ENCODE measurements around the gene CDH10. TPM values are rescaled to one million over a fixed set of nuclear protein-coding genes. Genes with fewer than 3 reads are reported as not detected.

CDH10 gene
- total RNA-seq, 1 donor from 2014 or later: 11.0 TPM

DNA sequence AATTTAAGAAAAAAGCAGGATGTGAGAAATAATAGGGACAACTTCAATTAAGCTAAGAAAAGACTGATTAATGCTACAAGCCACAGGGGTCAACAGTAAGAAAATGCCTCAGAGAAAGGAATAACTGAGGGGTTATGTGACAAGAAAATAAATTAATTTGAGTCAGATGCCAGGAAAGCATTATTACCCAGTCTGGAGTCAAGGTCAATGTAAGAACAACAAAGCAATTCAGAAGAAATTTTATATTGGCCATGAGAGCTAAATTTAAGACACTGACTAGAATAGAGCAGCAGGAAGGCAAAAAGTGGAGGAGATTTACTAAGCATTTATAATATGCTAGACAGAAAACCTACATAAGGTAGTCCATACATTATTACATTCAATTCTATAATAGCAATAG lies 73.5 kb downstream of the CDH10 start:
- Mint-ChIP-seq H3K27ac (no peak overlapping the region), H3K4me3 (ENCODE audit: low read depth) (no peak overlapping the region), H3K27me3 (no peaks in the 10 kb centered on the region), H3K4me1 (ENCODE audit: low read depth) (no peaks in the 10 kb centered on the region), H3K9me3 (ENCODE audit: low read depth) (peaks cover 4% of the 10 kb centered on the region), H3K36me3 (ENCODE audit: insufficient read depth) (peaks cover 2% of the 10 kb centered on the region)
- no peak for DNase-seq (ENCODE audit: low spot score, unreplicated experiment)
- TF ChIP-seq, protein P1, sequence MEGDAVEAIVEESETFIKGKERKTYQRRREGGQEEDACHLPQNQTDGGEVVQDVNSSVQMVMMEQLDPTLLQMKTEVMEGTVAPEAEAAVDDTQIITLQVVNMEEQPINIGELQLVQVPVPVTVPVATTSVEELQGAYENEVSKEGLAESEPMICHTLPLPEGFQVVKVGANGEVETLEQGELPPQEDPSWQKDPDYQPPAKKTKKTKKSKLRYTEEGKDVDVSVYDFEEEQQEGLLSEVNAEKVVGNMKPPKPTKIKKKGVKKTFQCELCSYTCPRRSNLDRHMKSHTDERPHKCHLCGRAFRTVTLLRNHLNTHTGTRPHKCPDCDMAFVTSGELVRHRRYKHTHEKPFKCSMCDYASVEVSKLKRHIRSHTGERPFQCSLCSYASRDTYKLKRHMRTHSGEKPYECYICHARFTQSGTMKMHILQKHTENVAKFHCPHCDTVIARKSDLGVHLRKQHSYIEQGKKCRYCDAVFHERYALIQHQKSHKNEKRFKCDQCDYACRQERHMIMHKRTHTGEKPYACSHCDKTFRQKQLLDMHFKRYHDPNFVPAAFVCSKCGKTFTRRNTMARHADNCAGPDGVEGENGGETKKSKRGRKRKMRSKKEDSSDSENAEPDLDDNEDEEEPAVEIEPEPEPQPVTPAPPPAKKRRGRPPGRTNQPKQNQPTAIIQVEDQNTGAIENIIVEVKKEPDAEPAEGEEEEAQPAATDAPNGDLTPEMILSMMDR (IDR thresholded peaks at IDR 0.05; ENCODE audit: unreplicated experiment): no peak

DNA sequence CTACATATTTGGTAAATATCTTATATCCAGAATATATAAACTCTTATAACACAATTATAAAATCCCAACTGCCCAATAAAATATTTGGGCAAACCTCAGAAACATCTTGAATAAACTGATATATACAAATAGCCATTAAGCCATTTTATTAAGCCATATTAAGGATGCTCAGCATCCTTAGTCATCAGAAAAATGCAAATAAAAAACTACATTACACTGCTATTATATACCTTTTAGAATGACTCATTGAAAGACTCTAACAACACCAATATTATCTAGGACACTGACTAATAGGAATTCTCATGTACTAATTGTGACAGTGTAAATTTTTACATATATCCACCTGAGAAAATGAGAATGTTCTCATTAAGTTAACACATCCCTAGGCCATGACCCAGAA lies 77.8 kb downstream of the CDH10 start:
- no peak overlapping the region for H3K4me3 Mint-ChIP-seq (ENCODE audit: low read depth)
- no peak for DNase-seq (ENCODE audit: low spot score, unreplicated experiment)
- H3K27ac Mint-ChIP-seq: no peak overlapping the region
- H3K4me1 Mint-ChIP-seq (ENCODE audit: low read depth): no peaks in the 10 kb centered on the region
- H3K9me3 Mint-ChIP-seq (ENCODE audit: low read depth): peaks cover 3% of the 10 kb centered on the region
- peaks cover 7% of the 10 kb centered on the region for H3K36me3 Mint-ChIP-seq (ENCODE audit: insufficient read depth)
- H3K27me3 Mint-ChIP-seq: no peaks in the 10 kb centered on the region
- TF ChIP-seq, protein P1 (IDR thresholded peaks at IDR 0.05; ENCODE audit: unreplicated experiment): no peak

DNA sequence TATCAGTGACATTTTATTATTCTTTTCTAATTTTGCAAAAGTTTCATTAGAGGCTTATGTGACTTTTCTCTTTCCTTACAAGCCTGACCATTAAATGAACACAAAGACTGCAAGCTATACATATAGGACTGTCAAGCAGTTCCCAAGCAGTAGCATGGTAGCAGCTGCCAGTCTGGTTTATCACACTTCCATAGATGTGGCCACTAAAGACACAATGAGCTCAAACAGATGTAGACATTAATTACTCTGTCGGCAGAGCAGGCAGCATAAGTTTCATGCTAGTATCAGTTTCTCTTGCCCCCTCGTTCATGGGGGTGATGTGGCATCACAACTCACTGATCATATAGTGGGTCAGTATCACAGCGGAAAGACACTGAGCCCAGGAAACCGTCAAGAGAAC lies 89.5 kb downstream of the CDH10 start:
- Mint-ChIP-seq H3K27me3 (no peaks in the 10 kb centered on the region), H3K36me3 (ENCODE audit: insufficient read depth) (no peaks in the 10 kb centered on the region), H3K27ac (peak overlapping the region; percentile 2), H3K9me3 (ENCODE audit: low read depth) (no peaks in the 10 kb centered on the region), H3K4me1 (ENCODE audit: low read depth) (peaks cover 4% of the 10 kb centered on the region), H3K4me3 (ENCODE audit: low read depth) (no peak overlapping the region)
- TF ChIP-seq, protein P1 (IDR thresholded peaks at IDR 0.05; ENCODE audit: unreplicated experiment): no peak
- DNase-seq (ENCODE audit: low spot score, unreplicated experiment): no peak

DNA sequence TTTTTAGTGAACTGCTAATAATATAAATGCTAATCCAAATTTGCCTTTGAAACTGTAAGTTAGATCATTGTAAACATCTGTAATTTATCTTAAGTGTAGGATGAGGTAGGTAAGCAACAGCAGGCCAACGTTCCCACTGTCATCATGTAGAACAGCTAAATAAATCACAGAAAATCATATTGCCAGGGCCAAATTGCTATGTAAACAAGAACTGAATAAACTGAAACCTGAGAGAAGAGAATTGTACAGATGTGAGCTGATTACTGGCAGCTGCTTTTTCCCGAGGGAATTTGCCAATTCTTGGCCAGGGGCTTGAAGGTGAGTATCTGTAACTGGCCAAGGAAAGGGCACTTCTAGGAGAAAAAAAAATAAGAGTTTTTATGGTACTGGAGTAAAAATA lies 97.6 kb downstream of the CDH10 start:
- H3K27me3 Mint-ChIP-seq: no peaks in the 10 kb centered on the region
- H3K9me3 Mint-ChIP-seq (ENCODE audit: low read depth): peaks cover 5% of the 10 kb centered on the region
- no peak for DNase-seq (ENCODE audit: low spot score, unreplicated experiment)
- H3K36me3 Mint-ChIP-seq (ENCODE audit: insufficient read depth): peaks cover 15% of the 10 kb centered on the region
- H3K4me1 Mint-ChIP-seq (ENCODE audit: low read depth): peaks cover 9% of the 10 kb centered on the region
- H3K4me3 Mint-ChIP-seq (ENCODE audit: low read depth): no peak overlapping the region
- peak overlapping the region; percentile 78 for H3K27ac Mint-ChIP-seq
- TF ChIP-seq, protein P1 (IDR thresholded peaks at IDR 0.05; ENCODE audit: unreplicated experiment): no peak

DNA sequence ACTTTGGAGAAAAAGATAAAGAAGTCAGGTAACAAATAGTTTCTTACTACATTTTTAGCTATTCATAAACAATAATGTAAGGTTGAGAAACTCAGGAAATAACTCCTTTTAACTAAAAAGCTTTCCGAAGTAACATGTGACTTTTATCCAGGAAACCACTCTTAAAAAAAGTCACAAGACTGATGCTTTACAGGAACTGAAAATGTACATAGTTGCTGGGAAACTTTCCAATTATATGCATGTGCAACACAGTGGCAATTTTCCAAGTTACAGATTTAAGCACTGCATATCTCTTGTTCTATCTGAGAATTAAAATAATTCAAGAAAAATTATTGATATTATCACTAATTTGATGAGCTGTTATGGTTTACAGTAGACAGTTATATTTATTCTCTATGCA lies 105.2 kb downstream of the CDH10 start:
- no peak overlapping the region for H3K4me3 Mint-ChIP-seq (ENCODE audit: low read depth)
- no peaks in the 10 kb centered on the region for H3K27me3 Mint-ChIP-seq
- peaks cover 2% of the 10 kb centered on the region for H3K4me1 Mint-ChIP-seq (ENCODE audit: low read depth)

More for the DNA sequence above, 105.2 kb downstream of the CDH10 start:
- H3K27ac Mint-ChIP-seq: no peak overlapping the region
- DNase-seq (ENCODE audit: low spot score, unreplicated experiment): no peak
- TF ChIP-seq, protein P1 (IDR thresholded peaks at IDR 0.05; ENCODE audit: unreplicated experiment): no peak
- H3K9me3 Mint-ChIP-seq (ENCODE audit: low read depth): peaks cover 4% of the 10 kb centered on the region
- peaks cover 15% of the 10 kb centered on the region for H3K36me3 Mint-ChIP-seq (ENCODE audit: insufficient read depth)

Measured in progenitor cell of endocrine pancreas (in vitro differentiated cells).